Neuron (in vitro differentiated cells): ENCODE results near the gene ITPR1.

ENCODE experiments used
- H2AFZ ChIP-seq: one replicate; pipeline ENCODE4 v1.6.1; 2013; ENCODE audit warnings: low read depth, mild to moderate bottlenecking, inconsistent platforms, low read length, moderate library complexity
- H3K27me3 ChIP-seq: one replicate; pipeline ENCODE4 v1.6.1; 2013; ENCODE audit warnings: low read length; ENCODE audit not compliant: insufficient read depth
- H3K36me3 ChIP-seq: one replicate; pipeline ENCODE4 v1.6.1; 2013; ENCODE audit warnings: low read length; ENCODE audit not compliant: insufficient read depth
- H3K4me1 ChIP-seq: one replicate; pipeline ENCODE4 v1.6.1; 2013; ENCODE audit warnings: low read length; ENCODE audit not compliant: insufficient read depth
- H3K4me3 ChIP-seq: 2 replicates; pipeline ENCODE4 v1.5.1; 2013; ENCODE audit warnings: mild to moderate bottlenecking, low read length, moderate library complexity
- H3K9me3 ChIP-seq: one replicate; pipeline ENCODE4 v1.6.1; 2013; ENCODE audit warnings: low read length

The ITPR1 gene

GRCh38 chr3:4564928-4565586, 71.9 kb downstream of the ITPR1 start:
- Histone ChIP-seq H2AFZ (no peak overlapping the region), H3K27me3 (no peaks in the 10 kb centered on the region), H3K36me3 (no peaks in the 10 kb centered on the region), H3K9me3 (no peaks in the 10 kb centered on the region), H3K4me3 (no peak overlapping the region), H3K4me1 (no peaks in the 10 kb centered on the region)

DNA sequence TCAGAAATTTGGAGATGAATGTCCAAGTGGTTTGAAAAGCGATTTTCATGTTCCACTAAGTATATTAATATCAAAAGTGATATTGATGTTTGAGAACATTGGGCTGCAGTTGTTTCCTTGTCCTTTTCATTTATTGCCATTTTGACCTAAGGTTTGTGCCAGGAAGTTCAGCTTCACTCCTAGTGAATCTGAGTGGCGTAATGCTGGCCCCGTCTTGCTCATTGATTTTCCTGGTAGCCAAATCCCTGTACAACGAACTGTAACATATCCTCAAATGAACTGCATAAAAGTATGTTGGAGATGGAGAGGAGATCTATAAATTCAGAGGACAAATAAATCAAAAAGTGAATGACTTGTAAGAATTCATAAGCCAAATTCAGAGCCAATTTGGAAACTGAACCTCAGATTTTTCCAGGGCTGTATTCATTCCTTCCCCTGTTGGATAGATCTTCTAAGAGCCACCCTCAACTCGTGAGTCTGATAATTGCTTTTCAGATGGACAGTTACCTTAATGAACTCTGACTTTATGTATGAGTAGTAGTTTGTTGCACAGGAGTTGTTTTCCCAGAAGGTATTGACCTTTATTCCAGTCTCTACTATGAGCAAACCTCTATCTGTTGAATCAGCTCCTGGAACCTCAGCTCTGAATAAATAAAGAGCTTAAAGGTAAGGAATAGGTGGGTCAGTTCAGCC, 72.8 kb downstream of the ITPR1 start:
- Histone ChIP-seq H3K9me3 (no peaks in the 10 kb centered on the region), H2AFZ (no peak overlapping the region), H3K4me3 (no peak overlapping the region), H3K27me3 (no peaks in the 10 kb centered on the region), H3K4me1 (no peaks in the 10 kb centered on the region), H3K36me3 (no peaks in the 10 kb centered on the region)

DNA sequence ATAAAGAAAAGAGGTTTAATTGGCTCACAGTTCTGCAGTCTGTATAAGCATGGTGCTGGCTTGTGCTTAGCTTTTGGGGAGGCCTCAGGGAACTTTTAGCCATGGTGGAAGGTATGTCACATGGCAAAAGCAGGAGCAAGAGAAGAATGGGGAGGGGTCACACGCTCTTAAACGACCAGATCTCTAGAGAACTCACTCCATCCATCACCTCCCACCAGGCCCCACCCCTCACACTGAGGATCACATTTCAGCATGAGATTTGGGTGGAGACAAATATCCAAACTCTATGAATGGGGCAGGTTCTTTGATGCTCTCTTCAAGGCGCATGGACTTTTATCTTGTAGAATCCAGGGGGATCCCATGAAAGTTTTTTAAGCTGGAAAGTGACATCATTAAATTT, 75.7 kb downstream of the ITPR1 start:
- no peaks in the 10 kb centered on the region for H3K27me3 ChIP-seq
- no peaks in the 10 kb centered on the region for H3K9me3 ChIP-seq

DNA sequence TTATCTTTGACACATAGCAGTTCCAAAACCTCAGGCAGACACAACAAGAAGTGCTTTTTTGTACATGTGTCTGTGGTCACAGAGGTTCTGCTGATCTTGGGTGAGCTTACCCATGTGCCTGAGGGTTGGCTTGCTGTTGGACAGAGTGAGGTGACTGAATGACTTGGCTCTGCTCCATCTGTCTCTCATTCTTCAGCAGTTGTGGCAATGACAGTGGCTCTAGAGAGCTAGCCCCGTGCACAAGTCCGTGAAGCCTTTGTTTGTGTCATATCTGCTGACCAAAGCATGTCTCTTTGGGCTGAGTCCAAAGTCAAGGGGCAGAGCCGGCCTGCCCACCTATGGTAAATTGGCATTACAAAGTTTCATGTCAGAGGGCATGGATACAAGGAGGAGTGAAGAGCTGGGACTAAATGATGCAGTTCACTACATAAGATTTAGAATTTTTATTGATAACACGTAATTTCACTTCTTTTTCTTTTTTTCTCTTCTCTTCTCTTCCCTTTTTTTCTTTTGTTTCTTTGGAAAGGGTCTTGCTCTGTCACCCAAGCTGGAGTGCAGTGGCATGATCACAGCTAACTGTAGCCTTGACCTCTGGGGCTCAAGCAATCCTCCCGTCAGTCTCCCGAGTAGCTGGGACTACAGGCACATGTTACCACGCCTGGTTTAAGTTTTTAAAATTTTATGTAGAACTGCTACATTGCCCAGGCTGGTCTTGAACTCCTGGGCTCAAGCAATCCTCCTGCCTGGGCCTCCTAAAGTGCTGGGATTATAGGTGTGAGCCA, 77.9 kb downstream of the ITPR1 start:
- no peak overlapping the region for H3K4me3 ChIP-seq
- H3K9me3 ChIP-seq: no peaks in the 10 kb centered on the region
- no peaks in the 10 kb centered on the region for H3K36me3 ChIP-seq
- no peaks in the 10 kb centered on the region for H3K27me3 ChIP-seq
- no peak overlapping the region for H2AFZ ChIP-seq
- H3K4me1 ChIP-seq: no peaks in the 10 kb centered on the region

More for the DNA sequence above, 75.7 kb downstream of the ITPR1 start:
- Histone ChIP-seq H3K4me1 (no peaks in the 10 kb centered on the region), H2AFZ (no peak overlapping the region), H3K36me3 (no peaks in the 10 kb centered on the region), H3K4me3 (no peak overlapping the region)

DNA sequence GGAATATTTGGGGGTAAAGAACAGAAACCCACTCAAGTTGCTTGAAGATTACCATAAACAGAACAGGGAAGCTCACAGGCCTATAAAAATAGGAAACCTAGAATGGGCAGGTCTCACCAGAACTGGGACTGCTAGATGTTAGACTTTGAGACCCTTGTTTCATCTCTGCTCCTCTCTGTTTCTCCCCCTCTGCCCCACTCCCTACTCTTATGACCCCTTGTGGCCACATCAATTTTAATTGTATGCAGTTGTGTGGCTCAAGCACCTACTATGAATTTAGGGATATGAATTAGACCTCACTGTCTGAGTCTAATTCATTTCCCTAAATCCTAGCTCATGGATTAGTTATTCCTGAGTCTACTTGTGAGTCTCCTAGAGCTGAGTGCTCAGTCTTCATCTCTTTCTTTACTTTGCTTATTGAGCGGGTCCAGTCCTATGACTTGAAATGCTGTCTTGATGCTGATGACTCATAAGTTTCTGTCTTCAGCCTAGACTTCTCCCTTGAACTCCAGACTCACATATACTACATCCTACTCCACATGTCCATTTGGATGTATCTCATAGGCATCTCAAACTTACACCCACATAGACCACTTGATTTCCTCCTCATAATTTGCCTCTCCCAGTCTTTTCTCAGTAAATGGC, 78.7 kb downstream of the ITPR1 start:
- H3K9me3 ChIP-seq: no peaks in the 10 kb centered on the region
- no peaks in the 10 kb centered on the region for H3K27me3 ChIP-seq
- H2AFZ ChIP-seq: no peak overlapping the region
- no peaks in the 10 kb centered on the region for H3K36me3 ChIP-seq
- no peak overlapping the region for H3K4me3 ChIP-seq
- H3K4me1 ChIP-seq: no peaks in the 10 kb centered on the region

DNA sequence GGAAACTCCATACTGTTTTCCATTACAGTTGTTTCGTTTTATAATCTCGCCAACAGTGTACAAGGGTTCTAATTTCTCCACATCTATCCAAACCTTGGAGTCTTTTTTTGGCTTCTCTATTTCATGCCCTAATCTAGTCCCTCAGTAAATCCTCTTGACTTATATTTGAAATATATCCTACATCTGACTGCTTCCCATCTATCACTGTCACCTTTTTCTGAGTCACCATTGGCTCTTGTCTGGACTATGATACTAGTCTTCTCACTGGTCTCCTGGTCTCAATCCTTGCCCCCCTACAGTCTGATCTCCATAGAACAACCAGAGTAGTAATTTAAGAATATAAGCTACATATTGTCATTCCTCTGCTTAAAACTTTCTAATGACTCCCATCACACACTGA, 80.0 kb downstream of the ITPR1 start:
- H3K4me3 ChIP-seq: no peak overlapping the region
- H3K9me3 ChIP-seq: no peaks in the 10 kb centered on the region
- H3K36me3 ChIP-seq: no peaks in the 10 kb centered on the region
- no peaks in the 10 kb centered on the region for H3K4me1 ChIP-seq
- H2AFZ ChIP-seq: no peak overlapping the region
- H3K27me3 ChIP-seq: no peaks in the 10 kb centered on the region

GRCh38 chr3:4574426-4574965, 81.3 kb downstream of the ITPR1 start:
- H3K4me3 ChIP-seq: no peak overlapping the region
- H3K9me3 ChIP-seq: no peaks in the 10 kb centered on the region
- no peaks in the 10 kb centered on the region for H3K36me3 ChIP-seq
- H3K27me3 ChIP-seq: no peaks in the 10 kb centered on the region
- no peak overlapping the region for H2AFZ ChIP-seq
- no peaks in the 10 kb centered on the region for H3K4me1 ChIP-seq

- Histone ChIP-seq H3K4me3 (no peak overlapping the region), H3K27me3 (no peaks in the 10 kb centered on the region), H3K9me3 (no peaks in the 10 kb centered on the region), H2AFZ (no peak overlapping the region), H3K4me1 (no peaks in the 10 kb centered on the region), H3K36me3 (no peaks in the 10 kb centered on the region)
Observed at GRCh38 chr3:4575381-4575780, 82.2 kb downstream of the ITPR1 start.

DNA sequence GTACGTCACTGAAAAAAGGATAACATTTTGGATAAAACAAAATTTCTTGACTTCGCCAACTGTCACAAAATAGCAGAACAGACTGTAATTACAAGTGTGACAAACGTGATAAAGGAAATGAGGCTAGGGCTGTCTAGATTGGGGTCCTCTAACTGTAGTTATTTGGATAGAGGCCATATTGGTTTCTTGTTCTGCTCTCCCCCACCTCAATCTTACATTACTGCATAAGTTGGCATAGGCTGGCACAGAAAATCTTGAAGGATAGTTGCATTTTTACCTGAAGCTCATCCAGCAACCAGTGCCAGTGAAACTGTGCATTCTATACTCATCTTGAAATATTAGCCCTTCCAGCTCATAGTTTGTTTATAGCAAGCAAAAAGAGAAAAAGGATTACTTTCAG, 84.6 kb downstream of the ITPR1 start:
- no peaks in the 10 kb centered on the region for H3K9me3 ChIP-seq
- no peaks in the 10 kb centered on the region for H3K27me3 ChIP-seq
- H3K36me3 ChIP-seq: no peaks in the 10 kb centered on the region
- no peak overlapping the region for H2AFZ ChIP-seq
- no peaks in the 10 kb centered on the region for H3K4me1 ChIP-seq
- H3K4me3 ChIP-seq: no peak overlapping the region

GRCh38 chr3:4580346-4581123, 87.4 kb downstream of the ITPR1 start:
- Histone ChIP-seq H3K4me1 (no peaks in the 10 kb centered on the region), H3K4me3 (no peak overlapping the region), H3K36me3 (no peaks in the 10 kb centered on the region), H3K27me3 (no peaks in the 10 kb centered on the region), H2AFZ (no peak overlapping the region), H3K9me3 (no peaks in the 10 kb centered on the region)

- H3K9me3 ChIP-seq: no peaks in the 10 kb centered on the region
- no peaks in the 10 kb centered on the region for H3K36me3 ChIP-seq
- no peak overlapping the region for H3K4me3 ChIP-seq
- H3K4me1 ChIP-seq: no peaks in the 10 kb centered on the region
- H3K27me3 ChIP-seq: no peaks in the 10 kb centered on the region
- no peak overlapping the region for H2AFZ ChIP-seq
Observed at GRCh38 chr3:4581124-4581424, 87.9 kb downstream of the ITPR1 start.

- H3K27me3 ChIP-seq: no peaks in the 10 kb centered on the region
Observed at GRCh38 chr3:4581498-4581897, 88.3 kb downstream of the ITPR1 start.

More at GRCh38 chr3:4581498-4581897, 88.3 kb downstream of the ITPR1 start:
- no peak overlapping the region for H3K4me3 ChIP-seq
- H3K9me3 ChIP-seq: no peaks in the 10 kb centered on the region
- H3K36me3 ChIP-seq: no peaks in the 10 kb centered on the region
- H3K4me1 ChIP-seq: no peaks in the 10 kb centered on the region
- no peak overlapping the region for H2AFZ ChIP-seq
